Heart right ventricle (tissue), 16 donors: ENCODE measurements around the gene MUC3A. TPM values are rescaled to one million over a fixed set of nuclear protein-coding genes. Genes with fewer than 3 reads are reported as not detected.

Experiments used
- ATAC-seq, 8 donors: fragments of 200-7000 bp; cut with Tn5 transposase; one replicate each; pipeline ENCODE4 v1.9.1; 2020; ENCODE audit warnings: mild to moderate bottlenecking in 8 of 8, moderate library complexity in 8 of 8, moderate number of reproducible peaks in 1 of 8
- DNase-seq, 2 donors: peaks; one replicate each; pipeline ENCODE4 v3.0.0-alpha.2; 2020
- H3K27ac ChIP-seq, 10 donors: fragments of 200-600 bp; sonication (generic) in 2 of 10; one replicate each; pipeline versions ENCODE4 v1.5.0 to v1.8.0; 2020 to 2022; ENCODE audit warnings: mild to moderate bottlenecking in 3 of 10
- H3K27me3 ChIP-seq, 7 donors: fragments of 200-600 bp; one replicate each; pipeline ENCODE4 v1.8.0; 2021 to 2022; ENCODE audit warnings: mild to moderate bottlenecking in 2 of 7
- H3K36me3 ChIP-seq, 9 donors: fragments of 200-600 bp; sonication (generic) in 1 of 9; one replicate each; pipeline versions ENCODE4 v1.5.0 to v1.8.0; 2020 to 2022; ENCODE audit warnings: mild to moderate bottlenecking in 2 of 9
- H3K4me1 ChIP-seq, 9 donors: fragments of 200-600 bp; sonication (generic) in 1 of 9; one replicate each; pipeline versions ENCODE4 v1.5.0 to v1.8.0; 2020 to 2022; ENCODE audit warnings: mild to moderate bottlenecking in 4 of 9
- H3K4me3 ChIP-seq, 10 donors: fragments of 200-600 bp; sonication (generic) in 2 of 10; one replicate each; pipeline versions ENCODE4 v1.5.0 to v1.8.0; 2020 to 2022; ENCODE audit warnings: mild to moderate bottlenecking in 7 of 10, moderate library complexity in 2 of 10
- H3K9me3 ChIP-seq, 11 donors: fragments of 200-600 bp in 10 of 11; sonication (generic) in 2 of 11; one replicate each; pipeline versions ENCODE4 v1.5.0 to v1.8.0; 2013 to 2022; ENCODE audit warnings: mild to moderate bottlenecking in 2 of 11, control low read depth in 1 of 11, moderate library complexity in 1 of 11
- WGBS, 2 donors: extraction: QIAGEN DNeasy Blood & Tissue Kit; methylation state at CpG; one replicate each; pipeline ENCODE4 v1.1.7; 2013; ENCODE audit warnings: inconsistent platforms in 1 of 2; 5-methylcytosine and 5-hydroxymethylcytosine counted together
- intact Hi-C, 10 donors: fragments of 100-400 bp; cut with DNase I; formaldehyde crosslinking; loops; one replicate each; pipeline versions ENCODE4 v1.11.1 to v1.14.2; 2022
- polyA plus RNA-seq, 2 donors: library from polyadenylated mRNA; stranded (reverse); fragments of 200-250 nt; gene quantifications; one replicate each; pipeline ENCODE4 v1.2.3, GENCODE V29; 2013
- total RNA-seq, 10 donors: library from RNA; stranded (reverse); fragmentation: NEBNext Ultra II Directional in 3 of 10; extraction: Animal tissue kit (Norgen Biotek cat#: 25700) in 3 of 10; gene quantifications; one replicate each; pipeline versions ENCODE4 v1.2.1 to v1.2.4, GENCODE V29; 2021 to 2023
- TF ChIP-seq, protein P1 (sequence below), 9 donors: fragments of 200-600 bp; sonication (generic) in 2 of 9; IDR thresholded peaks; one replicate each; pipeline versions ENCODE4 v1.5.0 to v1.8.0; 2021 to 2022; ENCODE audit warnings: antibody characterized with exemption in 9 of 9, mild to moderate bottlenecking in 5 of 9, moderate library complexity in 1 of 9
- donor health status: Arrhythmogenic right ventricular cardiomyopathy.
- donor health status: ischemic (EF 13 %, LVEDD 7.1; RV severe dilation, severe dysfunction).
- donor health status: healthy with polysubstance abuse.
- donor health status: DM: no; HTN: yes; CAD: no.
- donor health status: DM: no; HTN: no; CAD: no.
- donor health status: ischemic (EF 25% LVEDD 6.9; RV normal size, moderate dysfunction).
- donor health status: ischemic (EF 25% LVEDD 5.7; RV mildly dilated, moderate dysfunction).
- donor health status: healthy.
- donor health status: DM: yes; HTN: yes; CAD: no.
- donor health status: Ischemic cardiomyopathy.
- donor health status: ischemic (EF 35%, LVEDD 5.7; RV mildly dilated, moderate dysfunction).
- donor health status: nonischemic (EF 11% LVEDD 7.7; RV severe dilation, severe dysfunction).
- donor health status: DM: yes; HTN: yes; CAD: no.
- donor health status: PGD.
- donor health status: ischemic (EF 29% LVEDD 5.4; RV normal size, mild dysfunction).
- donor health status: nonischemic (EF 23%, LVEDD 6.1; RV moderate dilation, normal function).

Gene MUC3A
- total and polyA plus RNA-seq, 12 donors = 0.23 to 3.5 (median 0.75) TPM

- H3K27ac ChIP-seq = no peak overlapping the region
- 52 to 54% methylated on average over 13 of the region's 13 CpGs for WGBS, 2 donors
- TF ChIP-seq, protein P1, sequence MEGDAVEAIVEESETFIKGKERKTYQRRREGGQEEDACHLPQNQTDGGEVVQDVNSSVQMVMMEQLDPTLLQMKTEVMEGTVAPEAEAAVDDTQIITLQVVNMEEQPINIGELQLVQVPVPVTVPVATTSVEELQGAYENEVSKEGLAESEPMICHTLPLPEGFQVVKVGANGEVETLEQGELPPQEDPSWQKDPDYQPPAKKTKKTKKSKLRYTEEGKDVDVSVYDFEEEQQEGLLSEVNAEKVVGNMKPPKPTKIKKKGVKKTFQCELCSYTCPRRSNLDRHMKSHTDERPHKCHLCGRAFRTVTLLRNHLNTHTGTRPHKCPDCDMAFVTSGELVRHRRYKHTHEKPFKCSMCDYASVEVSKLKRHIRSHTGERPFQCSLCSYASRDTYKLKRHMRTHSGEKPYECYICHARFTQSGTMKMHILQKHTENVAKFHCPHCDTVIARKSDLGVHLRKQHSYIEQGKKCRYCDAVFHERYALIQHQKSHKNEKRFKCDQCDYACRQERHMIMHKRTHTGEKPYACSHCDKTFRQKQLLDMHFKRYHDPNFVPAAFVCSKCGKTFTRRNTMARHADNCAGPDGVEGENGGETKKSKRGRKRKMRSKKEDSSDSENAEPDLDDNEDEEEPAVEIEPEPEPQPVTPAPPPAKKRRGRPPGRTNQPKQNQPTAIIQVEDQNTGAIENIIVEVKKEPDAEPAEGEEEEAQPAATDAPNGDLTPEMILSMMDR (IDR thresholded peaks at IDR 0.05) = no peak
- no peak for ATAC-seq
- no peak for DNase-seq
- no peaks in the 10 kb centered on the region for H3K36me3 ChIP-seq
- H3K9me3 ChIP-seq = no peaks in the 10 kb centered on the region
- peaks cover 35 to 94% (median 81%) of the 10 kb centered on the region in 7 donors for H3K27me3 ChIP-seq
- H3K4me1 ChIP-seq = peaks cover 4 to 18% (median 14%) of the 10 kb centered on the region in 9 donors
- intact Hi-C loops = loop anchor here in 5 of 10 donors (5.0 to 10.0 kb wide), 3 partner anchors 70 to 90 kb away; partner anchors contain the start of gene ACHE (in 1 of the 5)
- H3K4me3 ChIP-seq = no peak overlapping the region
These were observed 18.0 kb downstream of the MUC3A start for GRCh38 chr7:100967292-100967863.

DNA sequence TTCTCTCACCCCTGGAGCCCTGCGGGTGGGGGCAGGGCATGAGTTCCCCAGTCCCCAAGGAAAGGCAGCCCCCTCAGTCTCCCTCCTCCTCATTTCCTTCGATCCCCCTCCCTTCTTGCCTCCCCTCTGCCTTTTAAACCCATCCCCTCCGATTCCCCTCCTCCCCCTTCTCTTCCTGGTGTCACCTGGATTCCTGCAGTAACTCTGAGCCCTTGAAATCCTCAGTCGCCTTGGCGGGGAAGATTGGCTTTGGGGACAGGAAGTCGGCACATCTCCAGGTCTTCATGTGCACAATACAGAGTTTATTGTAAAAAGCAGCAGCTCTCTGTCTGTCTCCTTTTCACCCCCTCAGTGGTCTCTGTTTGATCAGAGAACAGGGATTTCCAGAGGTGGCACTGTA lies 18.7 kb downstream of the MUC3A start:
- Histone ChIP-seq H3K27ac (no peak overlapping the region), H3K27me3 (peaks cover 35 to 96% (median 76%) of the 10 kb centered on the region in 7 donors), H3K36me3 (no peaks in the 10 kb centered on the region), H3K9me3 (no peaks in the 10 kb centered on the region), H3K4me1 (peaks cover 4 to 18% (median 14%) of the 10 kb centered on the region in 9 donors), H3K4me3 (no peak overlapping the region)
- TF ChIP-seq, protein P1 (IDR thresholded peaks at IDR 0.05) = no peak
- intact Hi-C loops = loop anchor here in 5 of 10 donors (5.0 to 10.0 kb wide), 3 partner anchors 71 to 89 kb away; partner anchors contain the start of gene ACHE (in 1 of the 5)
- ATAC-seq (no peak), DNase-seq (no peak)
- WGBS, 2 donors = 8 to 11% methylated on average over 6 of the region's 6 CpGs

- peaks cover 4 to 18% (median 14%) of the 10 kb centered on the region in 9 donors for H3K4me1 ChIP-seq
- DNase-seq (no peak), ATAC-seq (no peak)
- H3K9me3 ChIP-seq = no peaks in the 10 kb centered on the region
- peaks cover 35 to 95% (median 70%) of the 10 kb centered on the region in 7 donors for H3K27me3 ChIP-seq
- TF ChIP-seq, protein P1 (IDR thresholded peaks at IDR 0.05) = no peak
- intact Hi-C loops = loop anchor here in 5 of 10 donors (5.0 to 10.0 kb wide), 3 partner anchors 71 to 89 kb away; partner anchors contain the start of gene ACHE (in 1 of the 5)
- no peak overlapping the region for H3K27ac ChIP-seq
- H3K4me3 ChIP-seq = no peak overlapping the region
- WGBS, 2 donors = 23 to 25% methylated on average over 3 of the region's 3 CpGs
- no peaks in the 10 kb centered on the region for H3K36me3 ChIP-seq
These were observed 19.3 kb downstream of the MUC3A start for GRCh38 chr7:100968650-100969049.

GRCh38 chr7:100969066-100969615 lies 19.8 kb downstream of the MUC3A start, which contains the start of gene MUC12:
TSS of gene MUC12 (plus strand) at chr7:100969565. CDS start at chr7:100969623, 58 bp downstream.
- Histone ChIP-seq H3K4me3 (no peak within 1 kb of the TSS), H3K27ac (no peak within 1 kb of the TSS), H3K4me1 (peaks cover 4 to 18% (median 14%) of the 10 kb centered on the region in 9 donors), H3K36me3 (no peaks in the 10 kb centered on the region), H3K27me3 (peaks cover 34 to 90% (median 66%) of the 10 kb centered on the region in 7 donors), H3K9me3 (peaks cover 0 to 4% (median 0%) of the 10 kb centered on the region in 11 donors)
- TF ChIP-seq, protein P1 (IDR thresholded peaks at IDR 0.05) = no peak
- DNase-seq = no peak
- 59 to 63% methylated on average over 12 of the region's 12 CpGs for WGBS, 2 donors
- intact Hi-C loops = loop anchor here in 5 of 10 donors (5.0 to 10.0 kb wide), 3 partner anchors 72 to 88 kb away; partner anchors contain the start of gene ACHE (in 1 of the 5)
- no peak for ATAC-seq
